HG03521 (cell line): ENCODE results near the gene SLC6A9.

Experiments used
- ATAC-seq: cut with Tn5 transposase; IDR thresholded peaks from one replicate; pipeline ENCODE4 v1.9.1; 2021; ENCODE audit warnings: mild to moderate bottlenecking, moderate library complexity; ENCODE audit not compliant: unreplicated experiment

Gene SLC6A9

GRCh38 chr1:43973981-43974442 lies 57.2 kb downstream of the SLC6A9 start:
- no peak for ATAC-seq

GRCh38 chr1:43971336-43971980 lies 59.8 kb downstream of the SLC6A9 start:
- no peak for ATAC-seq

- ATAC-seq = no peak
Measured at GRCh38 chr1:43970911-43971310, 60.4 kb downstream of the SLC6A9 start.

GRCh38 chr1:43970502-43970901 lies 60.8 kb downstream of the SLC6A9 start:
- no peak for ATAC-seq

- peak; percentile 84 for ATAC-seq
Measured at GRCh38 chr1:43969746-43970466, 61.4 kb downstream of the SLC6A9 start, which contains the start of gene DPH2. Gene DPH2 (plus strand): TSS chr1:43970010. CDS start chr1:43970176, 166 bp downstream.

- ATAC-seq = no peak
Measured at GRCh38 chr1:43969416-43969745, 61.9 kb downstream of the SLC6A9 start.

- no peak for ATAC-seq
Measured at GRCh38 chr1:43968348-43968948, 62.8 kb downstream of the SLC6A9 start.

GRCh38 chr1:43965316-43965715 lies 65.9 kb downstream of the SLC6A9 start:
- ATAC-seq = no peak

- ATAC-seq = no peak
Measured at GRCh38 chr1:43963890-43964289, 67.4 kb downstream of the SLC6A9 start.

GRCh38 chr1:43963006-43963405 lies 68.3 kb downstream of the SLC6A9 start:
- ATAC-seq = no peak

- ATAC-seq = no peak
Measured at GRCh38 chr1:43962324-43962723, 68.9 kb downstream of the SLC6A9 start.

GRCh38 chr1:43961692-43962091 lies 69.6 kb downstream of the SLC6A9 start:
- ATAC-seq = no peak

GRCh38 chr1:43960798-43961197 lies 70.5 kb downstream of the SLC6A9 start:
- ATAC-seq = no peak

- no peak for ATAC-seq
Measured at GRCh38 chr1:43958351-43959255, 72.7 kb downstream of the SLC6A9 start.

GRCh38 chr1:43957407-43958040 lies 73.7 kb downstream of the SLC6A9 start:
- ATAC-seq = no peak

- no peak for ATAC-seq
Measured at GRCh38 chr1:43956234-43956633, 75.0 kb downstream of the SLC6A9 start.

- no peak for ATAC-seq
Measured at GRCh38 chr1:43954036-43954435, 77.2 kb downstream of the SLC6A9 start.

GRCh38 chr1:43953361-43953760 lies 77.9 kb downstream of the SLC6A9 start:
- ATAC-seq = no peak

GRCh38 chr1:43952731-43953346 lies 78.4 kb downstream of the SLC6A9 start:
- no peak for ATAC-seq
